SK-N-SH treated with all-trans-retinoic acid at 6 μM for 48 hours (cell line): ENCODE measurements around the gene HOXD8.
A peak's percentile ranks its signal among the peaks of the same experiment; 100 is the strongest.

Experiments used
- ATAC-seq: fragments of 200-7000 bp; cut with Tn5 transposase; 3 replicates; pipeline ENCODE4 v1.9.1; 2020; ENCODE audit warnings: mild to moderate bottlenecking, moderate library complexity
- ARNTL ChIP-seq: fragments of 450-650 bp; formaldehyde crosslinking; IDR thresholded peaks from 2 replicates; pipeline ENCODE4 v1.5.0; 2020; ENCODE audit warnings: low read depth, mild to moderate bottlenecking, moderate library complexity, borderline replicate concordance
- BACH2 ChIP-seq: fragments of 250-450 bp; sonication (Bioruptor Pico); IDR thresholded peaks from 2 replicates; pipeline ENCODE4 v1.9.0; 2021; ENCODE audit warnings: mild to moderate bottlenecking, borderline replicate concordance
- CSDC2 ChIP-seq: fragments of 250-450 bp; sonication (Bioruptor Pico); IDR thresholded peaks from 2 replicates; pipeline ENCODE4 v1.5.0; 2020; ENCODE audit warnings: mild to moderate bottlenecking, moderate library complexity
- CSRNP3 ChIP-seq: fragments of 250-450 bp; sonication (Bioruptor Pico); IDR thresholded peaks from 2 replicates; pipeline ENCODE4 v1.5.1; 2021; ENCODE audit warnings: mild to moderate bottlenecking, moderate library complexity
- ESRRG ChIP-seq: fragments of 250-450 bp; sonication (Bioruptor Pico); IDR thresholded peaks from 2 replicates; pipeline ENCODE4 v1.6.1; 2021; ENCODE audit warnings: mild to moderate bottlenecking
- GLIS3 ChIP-seq: fragments of 250-450 bp; sonication (Bioruptor Pico); IDR thresholded peaks from 2 replicates; pipeline ENCODE4 v1.5.0; 2020; ENCODE audit warnings: mild to moderate bottlenecking, moderate library complexity
- OSR1 ChIP-seq: fragments of 250-450 bp; sonication (Bioruptor Pico); IDR thresholded peaks from 2 replicates; pipeline ENCODE4 v1.8.0; 2022; ENCODE audit warnings: moderate library complexity, mild to moderate bottlenecking, inconsistent platforms
- PATZ1 ChIP-seq: fragments of 250-450 bp; sonication (Bioruptor Pico); IDR thresholded peaks from 2 replicates; pipeline ENCODE4 v1.8.0; 2020; ENCODE audit warnings: mild to moderate bottlenecking, moderate library complexity, borderline replicate concordance
- POU6F1 ChIP-seq: fragments of 250-450 bp; sonication (Bioruptor Pico); IDR thresholded peaks from 2 replicates; pipeline ENCODE4 v1.8.0; 2021; ENCODE audit warnings: low read depth, mild to moderate bottlenecking, moderate library complexity, borderline replicate concordance
- RARB ChIP-seq: fragments of 250-450 bp; sonication (Bioruptor Pico); IDR thresholded peaks from 2 replicates; pipeline ENCODE4 v1.8.0; 2021; ENCODE audit warnings: mild to moderate bottlenecking, moderate library complexity
- SNAI2 ChIP-seq: fragments of 250-450 bp; sonication (Bioruptor Pico); IDR thresholded peaks from 2 replicates; pipeline ENCODE4 v1.5.0; 2020; ENCODE audit warnings: mild to moderate bottlenecking, moderate library complexity
- TOX ChIP-seq: fragments of 250-450 bp; sonication (Bioruptor Pico); IDR thresholded peaks from 2 replicates; pipeline ENCODE4 v1.8.0; 2021; ENCODE audit warnings: mild to moderate bottlenecking, moderate library complexity, borderline replicate concordance
- TSHZ2 ChIP-seq: fragments of 250-450 bp; sonication (Bioruptor Pico); IDR thresholded peaks from 2 replicates; pipeline ENCODE4 v1.5.0; 2020; ENCODE audit warnings: mild to moderate bottlenecking, moderate library complexity
- ZC3H10 ChIP-seq: fragments of 250-450 bp; sonication (Bioruptor Pico); IDR thresholded peaks from 2 replicates; pipeline ENCODE4 v1.5.1; 2021; ENCODE audit warnings: mild to moderate bottlenecking, moderate library complexity
- ZFP3 ChIP-seq: fragments of 250-450 bp; sonication (Bioruptor Pico); IDR thresholded peaks from 2 replicates; pipeline ENCODE4 v1.5.0; 2020; ENCODE audit warnings: mild to moderate bottlenecking, moderate library complexity
- ZFP30 ChIP-seq: fragments of 450-650 bp; formaldehyde crosslinking; IDR thresholded peaks from 2 replicates; pipeline ENCODE4 v1.5.0; 2022; ENCODE audit warnings: mild to moderate bottlenecking, moderate library complexity
- ZNF565 ChIP-seq: fragments of 450-650 bp; formaldehyde crosslinking; conservative IDR thresholded peaks from 2 replicates; pipeline ENCODE4 v1.5.0; 2020; ENCODE audit warnings: low read depth, mild to moderate bottlenecking, moderate library complexity
- ZNF70 ChIP-seq: fragments of 450-650 bp; formaldehyde crosslinking; IDR thresholded peaks from 2 replicates; pipeline ENCODE4 v1.5.0; 2020; ENCODE audit warnings: mild to moderate bottlenecking, moderate library complexity
- ZNF8 ChIP-seq: fragments of 450-650 bp; formaldehyde crosslinking; IDR thresholded peaks from 2 replicates; pipeline ENCODE4 v1.5.0; 2020; ENCODE audit warnings: mild to moderate bottlenecking, moderate library complexity

Gene HOXD8

GRCh38 chr2:176084611-176085119, 44.8 kb upstream of the HOXD8 start:
- TF ChIP-seq ZFP30 (CRISPR knock-in tag): no peak
- TF ChIP-seq ZC3H10 (CRISPR knock-in tag): no peak
- no peak for TF ChIP-seq POU6F1 (CRISPR knock-in tag)
- TF ChIP-seq ESRRG: no peak
- no peak for TF ChIP-seq CSRNP3
- TF ChIP-seq ZNF8 (CRISPR knock-in tag): no peak
- no peak for TF ChIP-seq TOX (CRISPR knock-in tag)
- no peak for TF ChIP-seq ZNF565
- no peak for TF ChIP-seq CSDC2 (CRISPR knock-in tag)
- no peak for TF ChIP-seq BACH2 (CRISPR knock-in tag)
- TF ChIP-seq PATZ1 (CRISPR knock-in tag): no peak
- no peak for TF ChIP-seq ARNTL (CRISPR knock-in tag)
- no peak for TF ChIP-seq ZNF70
- TF ChIP-seq OSR1 (CRISPR knock-in tag): no peak
- no peak for TF ChIP-seq ZFP3
- TF ChIP-seq SNAI2: no peak
- no peak for TF ChIP-seq GLIS3 (CRISPR knock-in tag)
- TF ChIP-seq, all 23 proteins: peak for 0
- ATAC-seq: no peak

GRCh38 chr2:176085120-176085788, 44.3 kb upstream of the HOXD8 start:
- ATAC-seq: no peak

GRCh38 chr2:176085861-176086771, 43.4 kb upstream of the HOXD8 start:
- no peak for TF ChIP-seq ZC3H10 (CRISPR knock-in tag)
- no peak for TF ChIP-seq ZFP3
- no peak for TF ChIP-seq SNAI2
- no peak for TF ChIP-seq OSR1 (CRISPR knock-in tag)
- no peak for TF ChIP-seq TSHZ2 (CRISPR knock-in tag)
- TF ChIP-seq ZNF8 (CRISPR knock-in tag): no peak
- no peak for TF ChIP-seq RARB (CRISPR knock-in tag)
- TF ChIP-seq POU6F1 (CRISPR knock-in tag): no peak
- no peak for TF ChIP-seq ZFP30 (CRISPR knock-in tag)
- no peak for TF ChIP-seq CSRNP3
- no peak for TF ChIP-seq ZNF565
- no peak for TF ChIP-seq ZNF70
- ATAC-seq: peak; percentile 51

More at GRCh38 chr2:176085120-176085788, 44.3 kb upstream of the HOXD8 start:
- no peak for TF ChIP-seq ZNF8 (CRISPR knock-in tag)
